HG03575 (cell line): ENCODE measurements around the gene HLF.

Experiments used
- ATAC-seq: cut with Tn5 transposase; IDR thresholded peaks from one replicate; pipeline ENCODE4 v1.9.1; 2021; ENCODE audit not compliant: unreplicated experiment, insufficient number of reproducible peaks, low FRiP score; ENCODE audit errors: extremely low read depth

The HLF gene

GRCh38 chr17:55286681-55287589 lies 22.2 kb downstream of the HLF start:
- ATAC-seq, result no peak

DNA sequence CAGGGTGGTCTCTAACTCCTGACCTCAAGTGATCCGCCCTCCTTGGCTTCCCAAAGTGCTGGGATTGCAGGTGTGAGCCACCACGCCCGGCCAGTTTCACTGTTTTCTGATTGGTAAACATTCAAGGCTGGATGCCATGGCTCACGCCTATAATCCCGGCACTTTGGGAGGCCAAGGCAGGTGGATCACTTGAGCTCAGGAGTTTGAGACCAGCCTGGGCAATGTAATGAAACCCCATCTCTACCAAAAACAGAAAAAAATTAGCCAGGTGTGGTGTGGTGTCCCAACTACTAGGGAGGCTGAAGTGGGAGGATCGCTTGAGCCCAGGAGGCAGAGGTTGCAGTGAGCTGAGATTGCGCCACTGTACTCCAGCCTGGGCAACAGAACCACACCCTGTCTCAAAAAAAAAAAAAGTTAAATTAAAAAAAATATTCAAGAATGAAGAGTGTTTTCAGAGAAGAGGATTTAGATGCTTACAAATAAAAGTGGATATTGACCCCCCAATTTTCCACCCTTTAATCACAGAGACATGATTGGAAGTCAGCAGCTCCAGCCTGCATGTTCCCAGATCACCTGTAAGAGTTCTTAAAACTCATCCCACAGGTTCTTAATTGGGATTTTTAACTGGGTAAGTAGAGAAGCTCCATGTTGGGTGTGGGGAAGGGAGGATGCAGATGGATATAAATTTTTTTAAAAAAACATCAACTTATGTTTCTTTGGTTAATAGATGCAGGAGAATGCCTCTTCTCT lies 23.8 kb downstream of the HLF start:
- ATAC-seq, result no peak

DNA sequence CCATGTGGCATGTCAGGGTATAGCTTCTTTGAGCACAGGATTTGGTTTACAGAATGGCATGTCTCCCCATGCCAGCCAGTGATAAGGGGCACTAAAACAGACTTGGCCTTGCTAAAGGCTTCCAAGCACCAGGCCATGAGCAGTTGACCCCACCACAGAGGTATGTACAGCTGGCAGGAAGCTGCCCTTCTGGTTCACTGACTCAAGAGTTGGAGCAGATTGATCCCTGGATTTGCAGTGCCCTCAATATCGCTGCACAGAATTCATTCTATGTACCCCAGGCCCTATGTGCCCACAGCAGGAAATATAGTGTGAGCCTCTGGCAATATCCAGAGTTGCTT lies 24.3 kb downstream of the HLF start:
- ATAC-seq, result no peak

GRCh38 chr17:55289978-55290377 lies 25.2 kb downstream of the HLF start:
- ATAC-seq, result no peak

DNA sequence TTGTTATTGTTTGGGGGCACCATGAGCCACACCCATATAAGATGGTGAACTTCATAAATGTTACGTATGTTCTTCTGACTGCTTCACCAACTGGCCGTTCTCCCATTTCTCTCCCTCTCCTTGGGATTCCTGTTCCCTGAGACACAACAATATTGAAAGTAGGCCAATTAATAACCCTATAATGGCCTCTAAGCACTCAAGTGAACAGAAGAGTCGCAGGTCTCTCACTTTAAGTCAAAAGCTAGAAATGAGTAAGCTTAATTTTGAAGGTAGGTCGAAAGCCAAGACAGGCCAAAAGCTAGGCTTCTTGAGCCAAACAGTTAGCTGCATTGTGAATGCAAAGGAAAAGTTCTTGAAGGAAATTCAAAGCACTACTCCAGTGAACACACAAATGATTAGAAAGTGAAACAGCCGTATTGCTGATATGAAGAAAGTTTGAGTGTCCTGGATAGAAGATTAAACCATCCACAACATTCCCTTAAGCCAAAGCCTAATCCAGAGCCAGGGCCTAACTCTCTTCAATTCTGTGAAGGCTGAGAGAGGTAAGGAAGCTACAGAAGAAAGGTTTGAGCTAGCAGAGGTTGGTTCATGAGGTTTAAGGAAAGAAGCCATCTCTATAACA lies 25.8 kb downstream of the HLF start:
- no peak for ATAC-seq

GRCh38 chr17:55291114-55291507 lies 26.4 kb downstream of the HLF start:
- no peak for ATAC-seq

- no peak for ATAC-seq
Measured at GRCh38 chr17:55292094-55292493, 27.3 kb downstream of the HLF start.

- ATAC-seq, result no peak
Measured at GRCh38 chr17:55294042-55294751, 29.4 kb downstream of the HLF start.

DNA sequence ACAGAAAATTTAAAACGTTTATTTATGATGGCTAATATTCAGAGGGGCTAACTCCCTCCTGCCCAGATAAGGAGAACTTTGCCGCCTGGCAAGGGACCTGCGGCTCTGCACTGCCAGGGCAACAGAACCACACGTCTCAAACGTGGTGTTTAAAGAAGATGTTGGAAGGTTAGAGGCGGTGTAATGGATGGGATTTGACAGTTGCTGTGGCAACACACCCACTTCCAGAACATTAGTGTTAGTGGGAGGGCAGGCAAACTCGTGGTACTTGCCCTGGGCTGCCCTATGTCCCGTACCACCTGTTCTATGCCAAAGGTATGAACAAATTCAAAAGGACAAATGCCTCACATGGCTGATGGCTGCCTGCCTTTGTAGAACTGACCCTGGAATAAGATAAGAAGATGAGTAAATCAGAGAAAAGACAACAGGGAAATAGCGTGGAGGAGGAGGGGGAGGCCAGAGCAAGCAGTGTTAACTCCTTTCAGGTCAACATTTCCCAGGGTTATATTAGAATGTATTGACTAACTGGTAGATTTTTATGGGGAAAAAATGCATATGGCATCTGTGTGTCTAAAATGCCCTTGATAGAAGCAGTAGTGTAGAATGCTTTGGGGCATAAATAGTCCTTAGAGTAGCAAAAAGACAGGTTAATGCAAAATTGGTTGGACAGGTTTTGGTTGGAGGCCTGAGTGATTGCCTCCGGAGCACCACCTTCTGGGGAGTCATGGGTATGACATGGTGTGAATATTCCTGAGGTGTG lies 30.8 kb downstream of the HLF start:
- ATAC-seq, result peak; percentile 77

GRCh38 chr17:55296171-55296695 lies 31.5 kb downstream of the HLF start:
- no peak for ATAC-seq

DNA sequence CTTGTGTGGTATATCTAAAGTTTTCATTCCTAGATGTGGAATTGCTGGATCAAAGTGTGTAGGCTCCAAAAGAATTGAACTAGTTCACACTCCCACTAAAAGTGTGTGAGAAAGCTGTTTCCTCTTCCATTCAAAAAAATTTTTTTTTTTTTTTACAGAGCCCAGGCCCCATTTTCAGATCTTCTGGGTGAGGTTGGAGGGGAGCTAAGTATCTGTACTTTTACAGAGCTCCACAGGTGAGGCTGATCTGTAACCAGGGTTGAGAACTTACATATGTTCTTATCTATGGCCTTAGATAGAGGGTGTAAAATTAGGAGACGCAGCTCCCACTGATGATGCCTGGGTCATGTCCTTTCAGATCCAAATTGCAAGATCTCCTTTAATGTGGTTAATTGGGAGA lies 31.9 kb downstream of the HLF start:
- no peak for ATAC-seq

DNA sequence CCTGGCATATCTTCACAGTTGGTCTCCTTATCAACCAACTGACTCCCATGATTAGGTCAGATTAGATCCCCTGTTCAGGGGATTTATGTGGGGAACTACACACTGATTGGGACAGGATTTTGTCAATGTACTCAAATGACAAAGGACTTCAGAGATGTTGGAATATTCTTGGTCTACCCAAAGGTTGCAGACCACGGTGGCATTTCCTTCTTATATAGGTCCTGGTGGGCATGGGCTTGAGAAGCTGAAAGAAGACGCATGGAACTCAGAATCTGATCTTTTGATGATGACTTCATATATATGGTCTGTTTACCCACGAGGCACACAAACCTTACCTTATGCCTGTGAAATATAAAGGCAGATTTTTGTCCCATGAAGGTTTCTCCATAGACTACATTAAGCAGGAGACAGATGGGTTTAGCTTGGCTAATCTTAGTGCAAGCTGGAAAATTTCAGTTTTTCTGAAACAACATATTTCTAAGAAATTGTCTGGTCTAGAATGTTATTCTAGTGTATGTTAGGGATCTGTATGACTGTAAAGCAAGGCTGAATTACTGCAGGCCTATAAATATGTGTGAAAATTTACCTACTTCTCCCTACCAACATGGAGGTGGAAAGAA lies 33.5 kb downstream of the HLF start:
- ATAC-seq, result no peak

DNA sequence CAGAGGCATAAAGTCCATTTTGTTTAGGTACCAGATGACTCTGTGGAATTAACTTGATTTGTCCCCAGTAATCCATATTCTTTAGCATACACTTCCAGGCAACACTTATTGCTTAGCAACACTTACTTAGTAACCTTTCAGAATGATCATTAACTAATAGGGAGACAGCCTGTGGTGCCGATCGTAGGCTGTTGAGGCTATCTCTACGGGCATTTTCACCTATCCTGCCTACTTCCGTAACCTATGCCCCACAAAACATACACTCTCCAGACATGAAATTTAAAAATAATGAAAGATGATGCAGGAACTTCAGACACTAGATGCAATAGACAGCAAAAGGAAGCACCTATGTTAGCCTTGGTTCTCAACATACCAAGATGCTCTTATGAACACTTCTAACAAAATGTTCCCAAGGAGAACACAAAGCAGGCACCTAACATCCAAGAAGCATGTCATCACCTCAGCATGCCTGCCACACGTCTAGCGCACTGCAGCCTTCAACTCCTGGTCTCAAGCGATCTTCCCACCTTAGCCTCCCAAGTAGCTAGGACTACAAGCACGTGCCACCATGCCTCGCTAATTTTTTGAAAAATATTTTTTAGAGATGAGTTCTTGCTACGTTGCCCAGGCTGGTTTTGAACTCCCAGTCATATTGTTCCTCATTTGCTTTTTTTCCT lies 34.5 kb downstream of the HLF start:
- ATAC-seq, result no peak

- no peak for ATAC-seq
Measured at GRCh38 chr17:55299890-55300289, 35.1 kb downstream of the HLF start.

- no peak for ATAC-seq
Measured at GRCh38 chr17:55300479-55301290, 35.9 kb downstream of the HLF start.

DNA sequence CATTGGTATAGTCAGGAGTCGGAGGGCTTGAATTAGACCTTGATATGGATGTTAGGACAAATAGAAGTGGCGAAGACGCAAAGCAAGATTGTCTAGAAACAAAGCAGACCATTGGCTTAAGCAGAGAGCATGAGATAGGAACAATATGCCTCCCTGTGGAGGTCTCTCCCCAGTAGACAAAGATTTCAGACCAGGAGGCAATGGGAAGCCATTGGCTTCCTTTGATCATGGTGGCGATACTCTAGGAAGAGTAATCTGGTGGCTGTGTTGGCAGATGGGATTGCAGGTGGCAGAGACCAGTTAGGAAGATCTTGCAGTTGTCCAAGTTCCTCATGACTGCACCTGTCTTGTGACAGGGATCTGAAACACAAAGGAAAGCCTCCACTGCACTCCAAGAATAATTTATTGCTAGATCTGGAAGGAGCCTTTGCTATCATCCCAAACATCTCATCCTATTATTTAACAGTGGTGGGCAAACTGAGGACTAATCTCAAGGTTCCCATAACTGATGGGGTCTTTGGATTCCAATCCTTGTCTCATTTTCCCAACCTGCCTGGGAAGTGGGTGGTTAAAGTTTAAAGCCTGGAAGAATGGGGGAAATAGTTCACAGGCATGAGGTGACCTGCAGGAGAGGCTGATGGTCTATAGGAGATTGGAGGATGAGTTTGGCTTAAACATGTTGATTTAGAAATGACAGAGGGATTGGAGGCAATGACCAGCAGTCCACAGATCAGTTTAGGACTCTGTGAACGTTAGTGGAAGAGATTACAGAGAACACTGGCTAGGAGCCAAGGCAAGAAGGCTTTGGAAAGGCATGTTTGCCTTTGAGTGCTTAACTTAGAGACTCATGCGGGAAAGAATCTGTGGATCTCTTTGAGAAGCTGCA lies 37.0 kb downstream of the HLF start:
- ATAC-seq, result no peak
